ENCODE data around the gene PRKG1. TPM values are rescaled to one million over a fixed set of nuclear protein-coding genes. Genes with fewer than 3 reads are reported as not detected.

Gene PRKG1
- total RNA-seq, 1 experiment from 2014 or later, result 16.5 TPM

- Mint-ChIP-seq H3K9me3 (no peaks in the 10 kb centered on the region), H3K27me3 (ENCODE audit: low read depth) (no peaks in the 10 kb centered on the region; the same call in 1 of the 2 replicates), H3K4me1 (peaks cover 73% of the 10 kb centered on the region), H3K36me3 (no peaks in the 10 kb centered on the region), H3K4me3 (peak overlapping the region; percentile 32; the same call in 1 of the 2 replicates), H3K27ac (no peak overlapping the region)
- DNase-seq (ENCODE audit: low spot score) (no peak), ATAC-seq (no peak)
- TF ChIP-seq FOXP4 (CRISPR knock-in tag; IDR thresholded peaks at IDR 0.05) (no peak), ZMAT4 (CRISPR knock-in tag; IDR thresholded peaks at IDR 0.05) (no peak), SMAD4 (CRISPR knock-in tag; IDR thresholded peaks at IDR 0.05) (no peak), ZBTB21 (CRISPR knock-in tag; IDR thresholded peaks at IDR 0.05; ENCODE audit: borderline replicate concordance) (no peak), ZNF425 (CRISPR knock-in tag; conservative IDR thresholded peaks at IDR 0.05) (no peak), MXD4 (CRISPR knock-in tag; IDR thresholded peaks at IDR 0.05; ENCODE audit: borderline replicate concordance) (no peak), ZNF232 (CRISPR knock-in tag; IDR thresholded peaks at IDR 0.05) (no peak)
- POLR2A ChIA-PET, result no interaction called here
- CTCF ChIA-PET, result interaction anchor here (1.4 to 1.5 kb wide), 3 partner anchors 10 to 109 kb away, joined by 3 to 9 read pairs (median 5); no protein-coding TSS in a partner anchor
Observed at GRCh38 chr10:51367694-51368093, 293.4 kb downstream of the PRKG1 start.

- no peaks in the 10 kb centered on the region for H3K36me3 Mint-ChIP-seq
- ChIA-PET CTCF (interaction anchor here (0.5 to 2.2 kb wide), 10 partner anchors 9 to 363 kb away, joined by 3 to 14 read pairs (median 4); no protein-coding TSS in a partner anchor), POLR2A (interaction anchor here (1.3 kb wide), 1 partner anchor 111 kb away, joined by 3 read pairs; no protein-coding TSS in a partner anchor)
- H3K27me3 Mint-ChIP-seq (ENCODE audit: low read depth), result no peaks in the 10 kb centered on the region; the same call in 1 of the 2 replicates
- H3K4me3 Mint-ChIP-seq, result no peak overlapping the region
- no peaks in the 10 kb centered on the region for H3K9me3 Mint-ChIP-seq
- peaks cover 64% of the 10 kb centered on the region for H3K4me1 Mint-ChIP-seq
- no peak overlapping the region for H3K27ac Mint-ChIP-seq
- peak; percentile 60 for ATAC-seq
- peak; percentile 21 for DNase-seq (ENCODE audit: low spot score)
- TF ChIP-seq NFE2L1 (CRISPR knock-in tag; IDR thresholded peaks at IDR 0.05) (no peak), ETV6 (CRISPR knock-in tag; IDR thresholded peaks at IDR 0.05) (no peak), IRF1 (CRISPR knock-in tag; IDR thresholded peaks at IDR 0.05) (no peak), TP53 (CRISPR knock-in tag; IDR thresholded peaks at IDR 0.05) (no peak), NFYB (CRISPR knock-in tag; conservative IDR thresholded peaks at IDR 0.05; ENCODE audit: low read depth) (no peak), ATF2 (CRISPR knock-in tag; IDR thresholded peaks at IDR 0.05; ENCODE audit: borderline replicate concordance, low read depth) (no peak), SOX15 (CRISPR knock-in tag; IDR thresholded peaks at IDR 0.05) (no peak), NR2C2 (CRISPR knock-in tag; IDR thresholded peaks at IDR 0.05) (no peak), AFF4 (CRISPR knock-in tag; IDR thresholded peaks at IDR 0.05; ENCODE audit: borderline replicate concordance) (no peak), MAX (CRISPR knock-in tag; IDR thresholded peaks at IDR 0.05) (no peak), RELA (CRISPR knock-in tag; IDR thresholded peaks at IDR 0.05; ENCODE audit: borderline replicate concordance) (no peak), HMGXB4 (CRISPR knock-in tag; IDR thresholded peaks at IDR 0.05) (no peak), OVOL2 (CRISPR knock-in tag; IDR thresholded peaks at IDR 0.05; ENCODE audit: borderline replicate concordance) (no peak), ERG (CRISPR knock-in tag; IDR thresholded peaks at IDR 0.05) (no peak)
Observed at GRCh38 chr10:51368943-51369342, 294.7 kb downstream of the PRKG1 start.

Measured in WTC11 (cell line).